IMR-90 (cell line): ENCODE results near the gene TET1. TPM values are rescaled to one million over a fixed set of nuclear protein-coding genes. Genes with fewer than 3 reads are reported as not detected.

ENCODE experiments used
- ATAC-seq: fragments of 200-7000 bp; cut with Tn5 transposase; 2 replicates; pipeline ENCODE4 v1.9.1; 2020; ENCODE audit warnings: low read depth, mild to moderate bottlenecking, moderate library complexity
- BruUV-seq: library from RNA; stranded (reverse); fragments of 400-500 nt; replicated peaks from 2 replicates; lab custom pipeline; 2021; lab: Mats Ljungman, UMichigan
- CTCF ChIA-PET: fragments of 300-600 bp; formaldehyde crosslinking; extraction: SDS; loops from one replicate; lab custom pipeline; 2021; ENCODE audit warnings: antibody characterized with exemption; lab: Yijun Ruan, JAX
- POLR2A ChIA-PET: fragments of 300-600 bp; sonication (Branson Sonifier 250); formaldehyde crosslinking; loops from one replicate; lab custom pipeline; 2022; ENCODE audit warnings: antibody characterized with exemption; ENCODE audit not compliant: unreplicated experiment; lab: Charles Lee
- DNase-seq: peaks from one replicate; pipeline ENCODE4 v3.0.0; 2013
- H2AFZ ChIP-seq: replicated peaks from 2 replicates; pipeline ENCODE3; 2013; ENCODE audit warnings: low read length, mild to moderate bottlenecking; ENCODE audit not compliant: poor library complexity
- H2AK5ac ChIP-seq: 2 replicates; pipeline ENCODE4 v1.6.1; 2013; ENCODE audit warnings: low read depth, low read length, inconsistent platforms
- H2AK9ac ChIP-seq: replicated peaks from 2 replicates; pipeline ENCODE3; 2013; ENCODE audit warnings: mild to moderate bottlenecking, low read depth, low read length, moderate library complexity; ENCODE audit not compliant: poor library complexity
- H2BK120ac ChIP-seq: 2 replicates; pipeline ENCODE4 v1.6.1; 2013; ENCODE audit warnings: low read depth, low read length, inconsistent platforms
- H2BK15ac ChIP-seq: 3 replicates; pipeline ENCODE4 v1.6.1; 2013; ENCODE audit warnings: low read depth, low read length, inconsistent platforms
- H2BK20ac ChIP-seq: 2 replicates; pipeline ENCODE4 v1.6.1; 2013; ENCODE audit warnings: low read depth, mild to moderate bottlenecking, inconsistent platforms, low read length, moderate library complexity
- H2BK5ac ChIP-seq: 2 replicates; pipeline ENCODE4 v1.6.1; 2013; ENCODE audit warnings: mild to moderate bottlenecking, low read depth, low read length, inconsistent platforms; ENCODE audit not compliant: poor library complexity, severe bottlenecking
- H3K14ac ChIP-seq: replicated peaks from 2 replicates; pipeline ENCODE4 v1.6.1; 2013; ENCODE audit warnings: low read depth, low read length, inconsistent platforms
- H3K18ac ChIP-seq: 2 replicates; pipeline ENCODE4 v1.6.1; 2013; ENCODE audit warnings: low read depth, low read length, control low read depth
- H3K23ac ChIP-seq: 2 replicates; pipeline ENCODE4 v1.6.1; 2013; ENCODE audit warnings: low read depth, low read length, inconsistent platforms
- H3K27ac ChIP-seq: 2 replicates; pipeline ENCODE4 v1.5.1; 2013; ENCODE audit warnings: mild to moderate bottlenecking, control low read depth, low read length; ENCODE audit not compliant: insufficient read depth
- H3K27me3 ChIP-seq: 2 replicates; pipeline ENCODE4 v1.6.1; 2013; ENCODE audit warnings: low read length; ENCODE audit not compliant: control insufficient read depth, insufficient read depth
- H3K36me3 ChIP-seq: 2 replicates; pipeline ENCODE4 v1.6.1; 2013; ENCODE audit warnings: low read length, mixed read lengths; ENCODE audit not compliant: control insufficient read depth, insufficient read depth
- H3K4ac ChIP-seq: 2 replicates; pipeline ENCODE4 v1.6.1; 2013; ENCODE audit warnings: low read depth, low read length, inconsistent platforms
- H3K4me1 ChIP-seq: 2 replicates; pipeline ENCODE4 v1.6.1; 2013; ENCODE audit warnings: low read length, mixed read lengths; ENCODE audit not compliant: control insufficient read depth, insufficient read depth
- H3K4me2 ChIP-seq: 2 replicates; pipeline ENCODE4 v1.6.1; 2013; ENCODE audit warnings: low read depth, mild to moderate bottlenecking, control low read depth, low read length, moderate library complexity
- H3K4me3 ChIP-seq: 2 replicates; pipeline ENCODE4 v1.5.1; 2013; ENCODE audit warnings: low read depth, mild to moderate bottlenecking, control low read depth, low read length, moderate library complexity; ENCODE audit not compliant: insufficient read depth
- H3K56ac ChIP-seq: 2 replicates; pipeline ENCODE4 v1.6.1; 2013; ENCODE audit warnings: low read length, inconsistent platforms; ENCODE audit not compliant: insufficient read depth; ENCODE audit errors: extremely low read depth
- H3K79me1 ChIP-seq, 2 experiments: 2 replicates each; pipeline ENCODE4 v1.6.1; 2013; ENCODE audit warnings: low read length in 2 of 2, inconsistent platforms in 1 of 2, low read depth in 1 of 2
- H3K9ac ChIP-seq: 2 replicates; pipeline ENCODE4 v1.6.1; 2013; ENCODE audit warnings: low read depth, low read length, control low read depth
- H3K9me1 ChIP-seq: 2 replicates; pipeline ENCODE4 v1.6.1; 2013; ENCODE audit warnings: low read length, inconsistent platforms; ENCODE audit not compliant: insufficient read depth
- H3K9me3 ChIP-seq: 2 replicates; pipeline ENCODE4 v1.6.1; 2013; ENCODE audit warnings: low read length; ENCODE audit not compliant: control insufficient read depth, insufficient read depth
- H4K20me1 ChIP-seq: 2 replicates; pipeline ENCODE4 v1.6.1; 2013; ENCODE audit warnings: low read length, inconsistent platforms; ENCODE audit not compliant: insufficient read depth
- H4K5ac ChIP-seq: 2 replicates; pipeline ENCODE4 v1.6.1; 2013; ENCODE audit warnings: mild to moderate bottlenecking, low read depth, low read length, control low read depth
- H4K8ac ChIP-seq, 2 experiments: 2 replicates each; pipeline ENCODE4 v1.6.1; 2013; ENCODE audit warnings: low read depth in 2 of 2, low read length in 2 of 2, control low read depth in 1 of 2, inconsistent platforms in 1 of 2
- H4K91ac ChIP-seq: 2 replicates; pipeline ENCODE4 v1.6.1; 2013; ENCODE audit warnings: low read depth, low read length, inconsistent platforms; ENCODE audit not compliant: insufficient read depth
- BHLHE40 ChIP-seq: fragments of 150-350 bp; IDR thresholded peaks from 2 replicates; pipeline ENCODE4 v1.6.1; 2016; ENCODE audit warnings: mild to moderate bottlenecking, low read depth, low read length
- CTCF ChIP-seq: conservative IDR thresholded peaks from 2 replicates; pipeline ENCODE4 v1.5.1; 2012; ENCODE audit warnings: mild to moderate bottlenecking, low read depth, low read length, improper control_type of control experiment
- FOS ChIP-seq: fragments of 150-350 bp; IDR thresholded peaks from 2 replicates; pipeline ENCODE4 v1.6.1; 2016; ENCODE audit warnings: low read depth, low read length
- MAZ ChIP-seq: IDR thresholded peaks from 2 replicates; pipeline ENCODE4 v1.6.1; 2012; ENCODE audit warnings: low read depth, mild to moderate bottlenecking, low read length, improper control_type of control experiment, moderate library complexity, borderline replicate concordance
- POLR2A ChIP-seq: IDR thresholded peaks from 2 replicates; pipeline ENCODE4 v1.6.1; 2012; ENCODE audit warnings: mild to moderate bottlenecking, low read depth, low read length
- RAD21 ChIP-seq: IDR thresholded peaks from 2 replicates; pipeline ENCODE4 v1.6.1; 2012; ENCODE audit warnings: low read length, improper control_type of control experiment
- RCOR1 ChIP-seq: IDR thresholded peaks from 2 replicates; pipeline ENCODE4 v1.6.1; 2012; ENCODE audit warnings: mild to moderate bottlenecking, low read length, improper control_type of control experiment; ENCODE audit not compliant: insufficient replicate concordance
- RFX5 ChIP-seq: IDR thresholded peaks from 2 replicates; pipeline ENCODE4 v1.8.0; 2012; ENCODE audit warnings: low read depth, mild to moderate bottlenecking, low read length, moderate library complexity
- SMC3 ChIP-seq: fragments of 150-350 bp; IDR thresholded peaks from 2 replicates; pipeline ENCODE4 v1.6.1; 2016; ENCODE audit warnings: low read depth, mild to moderate bottlenecking, antibody characterized with exemption, low read length, moderate library complexity
- WGBS, 2 experiments: methylation state at CpG; one replicate each; pipeline versions ENCODE4 v1.1.5 to v1.1.7; 2013; ENCODE audit warnings: missing lambda C conversion rate in 2 of 2; ENCODE audit not compliant: insufficient read length in 1 of 2; ENCODE audit errors: extremely low coverage in 2 of 2; 5-methylcytosine and 5-hydroxymethylcytosine counted together
- dilution Hi-C: fragments of 300-500 bp; cut with HindIII; formaldehyde crosslinking; loops from one replicate; pipeline ENCODE4 v1.14.3; 2018; ENCODE audit warnings: low sequenced_read_pairs; ENCODE audit not compliant: unreplicated experiment
- in situ Hi-C: fragments of 300-500 bp; cut with MboI; formaldehyde crosslinking; loops from 3 replicates; pipeline ENCODE4 v1.14.3; 2019; ENCODE audit warnings: low sequenced_read_pairs, inconsistent platforms, mixed read lengths
- intact Hi-C: fragments of 100-400 bp; cut with micrococcal nuclease; formaldehyde crosslinking; loops from 2 replicates; pipeline ENCODE4 v1.10.0; 2022
- polyA plus RNA-seq, 3 experiments: library from polyadenylated mRNA; depleted of rRNA; stranded (reverse); fragments of >200 nt; gene quantifications; 2 replicates each; pipeline ENCODE4 v1.2.3, GENCODE V29; 2012; ENCODE audit warnings: low replicate concordance in 1 of 3
- total RNA-seq: library from RNA; depleted of rRNA; stranded (reverse); fragments of >200 nt; gene quantifications from 2 replicates; pipeline ENCODE4 v1.2.3, GENCODE V29; 2012
- TF ChIP-seq, protein P1 (sequence below): fragments of 150-350 bp; IDR thresholded peaks from 2 replicates; pipeline ENCODE4 v1.6.1; 2016; ENCODE audit warnings: low read depth, mild to moderate bottlenecking, low read length, moderate library complexity, borderline replicate concordance
- TF ChIP-seq, protein P2 (sequence below): fragments of 150-350 bp; IDR thresholded peaks from 2 replicates; pipeline ENCODE4 v1.6.1; 2017; ENCODE audit warnings: mild to moderate bottlenecking, antibody characterized with exemption, low read length, low read depth

Gene TET1
- total and polyA plus RNA-seq, 2 of the 4 experiments (the other 2 are of a cell fraction), result 1.0 to 4.3 TPM

GRCh38 chr10:68576118-68576517 lies 16.0 kb downstream of the TET1 start:
- no CpG with 5 or more reads among the region's 5 CpGs for WGBS, 2 experiments
- ChIA-PET POLR2A (interaction anchor here (0.5 kb wide), 1 partner anchor 19 kb away, joined by 3 read pairs; no protein-coding TSS in a partner anchor), CTCF (interaction anchor here (0.7 kb wide), 1 partner anchor 31 kb away, joined by 5 read pairs; no protein-coding TSS in a partner anchor)
- Histone ChIP-seq H3K4ac (no peak overlapping the region), H3K9me1 (peaks cover 18% of the 10 kb centered on the region), H3K23ac (no peak overlapping the region), H3K27ac (no peak overlapping the region), H3K79me1 (peaks cover 27 to 37% of the 10 kb centered on the region in 2 experiments), H2BK20ac (no peak overlapping the region), H3K14ac (no peak overlapping the region), H2BK5ac (no peak overlapping the region), H3K4me1 (peaks cover 5% of the 10 kb centered on the region), H2BK15ac (no peak overlapping the region), H3K4me3 (no peak overlapping the region), H3K27me3 (no peaks in the 10 kb centered on the region), H3K36me3 (peaks cover 14% of the 10 kb centered on the region), H3K4me2 (no peak overlapping the region), H4K5ac (no peak overlapping the region), H4K91ac (no peak overlapping the region), H3K56ac (no peak overlapping the region), H2AK5ac (no peak overlapping the region), H2AK9ac (no peak overlapping the region), H3K18ac (no peak overlapping the region), H2AFZ (no peak overlapping the region), H3K9me3 (no peaks in the 10 kb centered on the region), H2BK120ac (no peak overlapping the region), H3K9ac (no peak overlapping the region), H4K20me1 (no peaks in the 10 kb centered on the region), H4K8ac (no peak overlapping the region)
- dilution Hi-C loops, result no loop called here
- in situ Hi-C loops, result no loop called here
- intact Hi-C loops, result no loop called here
- ATAC-seq (no peak), DNase-seq (no peak)
- BruUV-seq, result no TSS peak
- TF ChIP-seq RFX5 (no peak), RCOR1 (no peak), POLR2A (no peak), FOS (no peak), MAZ (no peak), CTCF (no peak), RAD21 (no peak), BHLHE40 (no peak), SMC3 (no peak)
- TF ChIP-seq, protein P1, sequence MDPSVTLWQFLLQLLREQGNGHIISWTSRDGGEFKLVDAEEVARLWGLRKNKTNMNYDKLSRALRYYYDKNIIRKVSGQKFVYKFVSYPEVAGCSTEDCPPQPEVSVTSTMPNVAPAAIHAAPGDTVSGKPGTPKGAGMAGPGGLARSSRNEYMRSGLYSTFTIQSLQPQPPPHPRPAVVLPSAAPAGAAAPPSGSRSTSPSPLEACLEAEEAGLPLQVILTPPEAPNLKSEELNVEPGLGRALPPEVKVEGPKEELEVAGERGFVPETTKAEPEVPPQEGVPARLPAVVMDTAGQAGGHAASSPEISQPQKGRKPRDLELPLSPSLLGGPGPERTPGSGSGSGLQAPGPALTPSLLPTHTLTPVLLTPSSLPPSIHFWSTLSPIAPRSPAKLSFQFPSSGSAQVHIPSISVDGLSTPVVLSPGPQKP, result no peak
- TF ChIP-seq, protein P2, sequence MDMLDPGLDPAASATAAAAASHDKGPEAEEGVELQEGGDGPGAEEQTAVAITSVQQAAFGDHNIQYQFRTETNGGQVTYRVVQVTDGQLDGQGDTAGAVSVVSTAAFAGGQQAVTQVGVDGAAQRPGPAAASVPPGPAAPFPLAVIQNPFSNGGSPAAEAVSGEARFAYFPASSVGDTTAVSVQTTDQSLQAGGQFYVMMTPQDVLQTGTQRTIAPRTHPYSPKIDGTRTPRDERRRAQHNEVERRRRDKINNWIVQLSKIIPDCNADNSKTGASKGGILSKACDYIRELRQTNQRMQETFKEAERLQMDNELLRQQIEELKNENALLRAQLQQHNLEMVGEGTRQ, result no peak
